ENCODE data around the gene TREM2.

TREM2 gene

DNA sequence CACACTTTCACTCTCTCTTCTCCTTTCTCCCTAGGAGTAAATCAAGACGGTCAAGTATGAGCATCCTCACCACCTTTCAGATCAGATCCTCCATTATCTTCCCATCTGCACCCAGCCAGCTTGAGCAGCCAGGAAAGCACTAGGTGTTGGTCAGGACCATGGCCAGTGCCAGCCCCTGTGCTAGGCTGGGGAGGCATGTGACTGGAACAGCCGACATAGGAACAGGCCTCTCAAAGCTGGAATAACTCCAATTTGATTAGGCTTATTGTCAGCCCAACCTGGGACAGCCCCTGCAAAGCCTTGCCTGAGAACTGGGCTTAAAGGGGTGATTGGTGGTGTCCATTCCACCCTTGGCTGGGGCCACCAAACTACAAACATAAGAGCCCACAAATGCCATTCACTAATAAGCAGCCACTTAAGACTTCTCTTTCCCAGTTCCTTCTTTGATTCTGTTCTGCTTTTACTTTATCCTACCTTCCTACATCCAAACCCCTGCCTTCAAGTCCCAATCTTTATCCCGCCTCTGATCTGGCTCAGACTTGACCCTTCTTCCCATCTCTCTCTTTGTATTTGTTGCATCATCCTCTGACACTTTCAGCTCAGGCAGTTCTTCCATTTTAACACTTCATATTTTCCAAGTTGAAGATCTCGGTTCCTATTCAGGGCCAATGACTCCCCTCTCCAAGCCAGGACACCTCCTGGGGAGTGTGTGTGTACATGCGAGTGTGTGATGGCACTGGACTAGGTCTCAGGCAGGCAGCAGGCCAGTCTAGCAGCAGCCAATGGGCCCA is 4.5 kb upstream of the TREM2 start:
- Histone ChIP-seq H3K9ac (ENCODE audit: low read depth in 1 of 2, low read length in 2 of 2) (no peak overlapping the region), H3K9me3 (ENCODE audit: control insufficient read depth in 1 of 2, low read length in 2 of 2) (no peaks in the 10 kb centered on the region), H3K36me3 (ENCODE audit: control insufficient read depth in 1 of 2, insufficient read depth in 2 of 2, low read length in 2 of 2) (no peaks in the 10 kb centered on the region), H3K4me3 (ENCODE audit: low read depth in 1 of 2, low read length in 2 of 2) (no peak overlapping the region), H3K27me3 (ENCODE audit: control insufficient read depth in 1 of 2, insufficient read depth in 2 of 2, low read length in 2 of 2) (peaks cover 0 to 4% of the 10 kb centered on the region in 2 donors), H3K27ac (ENCODE audit: low read depth, low read length) (no peak overlapping the region), H3K4me1 (ENCODE audit: control insufficient read depth in 1 of 2, insufficient read depth in 2 of 2, low read length in 2 of 2) (no peaks in the 10 kb centered on the region)

- no peak overlapping the region for H3K4me3 ChIP-seq (ENCODE audit: low read depth in 1 of 2, low read length in 2 of 2)
- no peak overlapping the region for H3K27ac ChIP-seq (ENCODE audit: low read depth, low read length)
- peaks cover 0 to 4% of the 10 kb centered on the region in 2 donors for H3K27me3 ChIP-seq (ENCODE audit: control insufficient read depth in 1 of 2, insufficient read depth in 2 of 2, low read length in 2 of 2)
- no peaks in the 10 kb centered on the region for H3K9me3 ChIP-seq (ENCODE audit: control insufficient read depth in 1 of 2, low read length in 2 of 2)
- no peak overlapping the region for H3K9ac ChIP-seq (ENCODE audit: low read depth in 1 of 2, low read length in 2 of 2)
- no peaks in the 10 kb centered on the region for H3K4me1 ChIP-seq (ENCODE audit: control insufficient read depth in 1 of 2, insufficient read depth in 2 of 2, low read length in 2 of 2)
- no peaks in the 10 kb centered on the region for H3K36me3 ChIP-seq (ENCODE audit: control insufficient read depth in 1 of 2, insufficient read depth in 2 of 2, low read length in 2 of 2)
Measured at GRCh38 chr6:41164551-41165120, 1.7 kb upstream of the TREM2 start.

GRCh38 chr6:41163419-41163717 is 452 bp upstream of the TREM2 start:
- no peaks in the 10 kb centered on the region for H3K36me3 ChIP-seq (ENCODE audit: control insufficient read depth in 1 of 2, insufficient read depth in 2 of 2, low read length in 2 of 2)
- no peaks in the 10 kb centered on the region for H3K4me1 ChIP-seq (ENCODE audit: control insufficient read depth in 1 of 2, insufficient read depth in 2 of 2, low read length in 2 of 2)
- H3K9ac ChIP-seq (ENCODE audit: low read depth in 1 of 2, low read length in 2 of 2) = no peak overlapping the region
- H3K9me3 ChIP-seq (ENCODE audit: control insufficient read depth in 1 of 2, low read length in 2 of 2) = no peaks in the 10 kb centered on the region
- no peak overlapping the region for H3K27ac ChIP-seq (ENCODE audit: low read depth, low read length)
- peaks cover 0 to 4% of the 10 kb centered on the region in 2 donors for H3K27me3 ChIP-seq (ENCODE audit: control insufficient read depth in 1 of 2, insufficient read depth in 2 of 2, low read length in 2 of 2)
- H3K4me3 ChIP-seq (ENCODE audit: low read depth in 1 of 2, low read length in 2 of 2) = no peak overlapping the region

DNA sequence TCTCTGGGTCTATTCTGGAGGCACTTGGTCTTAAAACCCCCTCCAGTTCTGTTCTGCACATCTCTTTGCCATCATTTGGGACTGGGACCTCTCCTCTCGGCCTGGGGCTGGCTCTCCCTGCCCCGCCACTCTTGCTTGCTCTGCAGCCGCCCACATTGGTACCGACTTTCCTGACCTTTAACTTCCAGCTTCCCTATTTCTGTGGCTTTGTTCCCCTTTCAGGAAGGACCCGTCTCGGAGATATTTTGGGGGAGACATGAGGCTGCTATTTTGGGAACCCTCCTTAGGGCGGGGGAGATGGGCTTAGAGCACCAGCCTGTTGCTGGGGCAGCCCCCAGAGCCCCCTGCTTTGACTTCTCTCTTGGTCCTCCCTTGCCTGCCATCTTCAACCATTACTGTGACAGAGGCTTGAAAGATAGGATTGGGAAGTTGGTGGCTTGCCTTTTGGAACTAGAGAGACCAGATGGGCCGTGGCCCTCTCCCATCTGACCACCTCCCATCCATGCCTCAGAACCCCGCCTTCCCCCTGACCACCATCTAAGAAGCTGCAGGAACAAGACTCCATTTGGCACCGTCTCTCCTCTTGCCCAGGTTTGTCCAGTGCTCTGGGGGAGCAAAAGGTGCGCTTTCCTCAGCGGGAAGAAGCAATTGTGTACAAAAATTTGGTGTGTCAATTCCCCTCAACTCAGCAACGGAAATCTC is 914 bp downstream of the TREM2 start:
- Histone ChIP-seq H3K9ac (ENCODE audit: low read depth in 1 of 2, low read length in 2 of 2) (no peak overlapping the region), H3K9me3 (ENCODE audit: control insufficient read depth in 1 of 2, low read length in 2 of 2) (no peaks in the 10 kb centered on the region), H3K4me1 (ENCODE audit: control insufficient read depth in 1 of 2, insufficient read depth in 2 of 2, low read length in 2 of 2) (no peaks in the 10 kb centered on the region), H3K36me3 (ENCODE audit: control insufficient read depth in 1 of 2, insufficient read depth in 2 of 2, low read length in 2 of 2) (no peaks in the 10 kb centered on the region), H3K4me3 (ENCODE audit: low read depth in 1 of 2, low read length in 2 of 2) (no peak overlapping the region), H3K27ac (ENCODE audit: low read depth, low read length) (no peak overlapping the region), H3K27me3 (ENCODE audit: control insufficient read depth in 1 of 2, insufficient read depth in 2 of 2, low read length in 2 of 2) (peaks cover 0 to 7% of the 10 kb centered on the region in 2 donors)

GRCh38 chr6:41161380-41161779 is 1.5 kb downstream of the TREM2 start:
- no peak overlapping the region for H3K4me3 ChIP-seq (ENCODE audit: low read depth in 1 of 2, low read length in 2 of 2)
- H3K36me3 ChIP-seq (ENCODE audit: control insufficient read depth in 1 of 2, insufficient read depth in 2 of 2, low read length in 2 of 2) = no peaks in the 10 kb centered on the region
- H3K27ac ChIP-seq (ENCODE audit: low read depth, low read length) = no peak overlapping the region
- H3K27me3 ChIP-seq (ENCODE audit: control insufficient read depth in 1 of 2, insufficient read depth in 2 of 2, low read length in 2 of 2) = peaks cover 0 to 5% of the 10 kb centered on the region in 2 donors
- H3K4me1 ChIP-seq (ENCODE audit: control insufficient read depth in 1 of 2, insufficient read depth in 2 of 2, low read length in 2 of 2) = no peaks in the 10 kb centered on the region
- no peak overlapping the region for H3K9ac ChIP-seq (ENCODE audit: low read depth in 1 of 2, low read length in 2 of 2)
- no peaks in the 10 kb centered on the region for H3K9me3 ChIP-seq (ENCODE audit: control insufficient read depth in 1 of 2, low read length in 2 of 2)

- H3K27ac ChIP-seq (ENCODE audit: low read depth, low read length) = no peak overlapping the region
- no peaks in the 10 kb centered on the region for H3K36me3 ChIP-seq (ENCODE audit: control insufficient read depth in 1 of 2, insufficient read depth in 2 of 2, low read length in 2 of 2)
- H3K27me3 ChIP-seq (ENCODE audit: control insufficient read depth in 1 of 2, insufficient read depth in 2 of 2, low read length in 2 of 2) = peaks cover 0 to 5% of the 10 kb centered on the region in 2 donors
- H3K4me1 ChIP-seq (ENCODE audit: control insufficient read depth in 1 of 2, insufficient read depth in 2 of 2, low read length in 2 of 2) = no peaks in the 10 kb centered on the region
- H3K9ac ChIP-seq (ENCODE audit: low read depth in 1 of 2, low read length in 2 of 2) = no peak overlapping the region
- no peaks in the 10 kb centered on the region for H3K9me3 ChIP-seq (ENCODE audit: control insufficient read depth in 1 of 2, low read length in 2 of 2)
- H3K4me3 ChIP-seq (ENCODE audit: low read depth in 1 of 2, low read length in 2 of 2) = no peak overlapping the region
Measured at GRCh38 chr6:41160933-41161332, 2.0 kb downstream of the TREM2 start.

GRCh38 chr6:41159415-41160082 is 3.4 kb downstream of the TREM2 start:
- Histone ChIP-seq H3K4me1 (ENCODE audit: control insufficient read depth in 1 of 2, insufficient read depth in 2 of 2, low read length in 2 of 2) (no peaks in the 10 kb centered on the region), H3K9ac (ENCODE audit: low read depth in 1 of 2, low read length in 2 of 2) (no peak overlapping the region), H3K36me3 (ENCODE audit: control insufficient read depth in 1 of 2, insufficient read depth in 2 of 2, low read length in 2 of 2) (no peaks in the 10 kb centered on the region), H3K4me3 (ENCODE audit: low read depth in 1 of 2, low read length in 2 of 2) (no peak overlapping the region), H3K9me3 (ENCODE audit: control insufficient read depth in 1 of 2, low read length in 2 of 2) (no peaks in the 10 kb centered on the region), H3K27ac (ENCODE audit: low read depth, low read length) (no peak overlapping the region), H3K27me3 (ENCODE audit: control insufficient read depth in 1 of 2, insufficient read depth in 2 of 2, low read length in 2 of 2) (peaks cover 0 to 5% of the 10 kb centered on the region in 2 donors)

DNA sequence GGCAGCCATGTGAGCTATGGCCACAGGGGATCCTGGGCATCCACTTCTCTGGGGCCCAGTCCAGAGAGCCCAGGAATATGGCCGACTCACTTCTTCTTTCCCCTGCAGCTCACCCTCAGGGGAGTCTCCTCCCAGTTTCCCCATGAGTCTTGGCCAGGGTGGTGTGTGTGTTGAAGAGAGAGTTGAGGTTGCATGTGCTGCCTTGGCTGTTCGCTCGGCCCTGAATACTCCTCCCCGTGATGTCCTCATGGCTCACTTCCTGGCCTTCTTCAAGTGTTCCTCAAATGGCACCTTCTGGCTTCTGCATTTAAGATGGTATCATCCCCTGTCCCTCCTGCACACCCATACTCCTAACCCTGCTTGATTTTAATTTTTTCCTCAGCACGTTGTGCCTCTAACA is 5.6 kb downstream of the TREM2 start:
- H3K9me3 ChIP-seq (ENCODE audit: control insufficient read depth in 1 of 2, low read length in 2 of 2) = no peaks in the 10 kb centered on the region
- peaks cover 0 to 5% of the 10 kb centered on the region in 2 donors for H3K27me3 ChIP-seq (ENCODE audit: control insufficient read depth in 1 of 2, insufficient read depth in 2 of 2, low read length in 2 of 2)
- no peak overlapping the region for H3K27ac ChIP-seq (ENCODE audit: low read depth, low read length)

DNA sequence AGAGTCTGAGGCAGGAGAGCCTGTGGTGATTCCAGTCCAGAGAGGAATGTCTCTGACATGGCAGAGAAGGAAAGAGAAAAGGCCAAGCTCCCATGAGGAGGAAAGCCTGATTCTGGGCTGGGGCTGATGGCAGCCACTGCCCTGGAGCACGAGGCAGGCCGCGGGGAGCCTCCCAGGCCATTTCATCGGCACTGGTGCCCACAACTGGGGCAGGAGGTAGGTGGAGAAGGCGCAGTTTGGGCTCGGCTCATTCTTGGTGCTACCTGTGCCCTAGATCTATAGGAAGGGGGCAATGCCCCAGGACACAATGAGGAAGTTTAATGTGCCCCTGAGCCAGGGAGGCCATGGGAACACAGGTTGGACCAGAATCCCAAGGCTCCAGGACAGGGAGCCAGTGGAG is 6.1 kb downstream of the TREM2 start:
- no peak overlapping the region for H3K4me3 ChIP-seq (ENCODE audit: low read depth in 1 of 2, low read length in 2 of 2)
- no peaks in the 10 kb centered on the region for H3K9me3 ChIP-seq (ENCODE audit: control insufficient read depth in 1 of 2, low read length in 2 of 2)
- no peaks in the 10 kb centered on the region for H3K4me1 ChIP-seq (ENCODE audit: control insufficient read depth in 1 of 2, insufficient read depth in 2 of 2, low read length in 2 of 2)
- H3K36me3 ChIP-seq (ENCODE audit: control insufficient read depth in 1 of 2, insufficient read depth in 2 of 2, low read length in 2 of 2) = no peaks in the 10 kb centered on the region
- H3K27ac ChIP-seq (ENCODE audit: low read depth, low read length) = no peak overlapping the region
- no peak overlapping the region for H3K9ac ChIP-seq (ENCODE audit: low read depth in 1 of 2, low read length in 2 of 2)
- peaks cover 0 to 5% of the 10 kb centered on the region in 2 donors for H3K27me3 ChIP-seq (ENCODE audit: control insufficient read depth in 1 of 2, insufficient read depth in 2 of 2, low read length in 2 of 2)

More for the DNA sequence above, 5.6 kb downstream of the TREM2 start:
- H3K9ac ChIP-seq (ENCODE audit: low read depth in 1 of 2, low read length in 2 of 2) = no peak overlapping the region
- H3K4me3 ChIP-seq (ENCODE audit: low read depth in 1 of 2, low read length in 2 of 2) = no peak overlapping the region
- H3K36me3 ChIP-seq (ENCODE audit: control insufficient read depth in 1 of 2, insufficient read depth in 2 of 2, low read length in 2 of 2) = no peaks in the 10 kb centered on the region
- H3K4me1 ChIP-seq (ENCODE audit: control insufficient read depth in 1 of 2, insufficient read depth in 2 of 2, low read length in 2 of 2) = no peaks in the 10 kb centered on the region

DNA sequence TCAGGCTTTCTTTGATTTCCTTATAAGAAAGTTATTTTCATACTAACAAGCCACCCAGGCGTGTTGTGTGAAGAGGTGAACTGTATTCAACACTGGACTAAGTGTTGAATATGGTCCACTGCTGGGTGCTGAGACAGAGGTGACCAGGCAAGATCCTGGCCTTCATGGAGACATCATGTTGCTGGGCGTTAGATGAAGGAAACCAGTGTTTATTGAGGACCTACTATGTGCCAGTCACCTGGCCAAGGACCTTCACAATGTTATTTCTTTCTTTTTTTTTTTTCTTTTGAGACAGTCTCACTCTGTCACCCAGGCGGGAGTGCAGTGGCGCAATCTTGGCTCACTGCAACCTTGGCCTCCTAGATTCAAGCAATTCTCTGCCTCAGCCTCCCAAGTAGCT is 6.9 kb downstream of the TREM2 start:
- peaks cover 0 to 5% of the 10 kb centered on the region in 2 donors for H3K27me3 ChIP-seq (ENCODE audit: control insufficient read depth in 1 of 2, insufficient read depth in 2 of 2, low read length in 2 of 2)
- no peak overlapping the region for H3K27ac ChIP-seq (ENCODE audit: low read depth, low read length)
- H3K9me3 ChIP-seq (ENCODE audit: control insufficient read depth in 1 of 2, low read length in 2 of 2) = no peaks in the 10 kb centered on the region
- H3K9ac ChIP-seq (ENCODE audit: low read depth in 1 of 2, low read length in 2 of 2) = no peak overlapping the region
- H3K4me3 ChIP-seq (ENCODE audit: low read depth in 1 of 2, low read length in 2 of 2) = no peak overlapping the region
- H3K4me1 ChIP-seq (ENCODE audit: control insufficient read depth in 1 of 2, insufficient read depth in 2 of 2, low read length in 2 of 2) = no peaks in the 10 kb centered on the region
- H3K36me3 ChIP-seq (ENCODE audit: control insufficient read depth in 1 of 2, insufficient read depth in 2 of 2, low read length in 2 of 2) = no peaks in the 10 kb centered on the region
